ENCODE measurements around the gene HS3ST2. TPM values are rescaled to one million over a fixed set of nuclear protein-coding genes. Genes with fewer than 3 reads are reported as not detected.

The HS3ST2 gene
- total RNA-seq, 1 donor from 2014 or later, result 0.26 TPM

DNA sequence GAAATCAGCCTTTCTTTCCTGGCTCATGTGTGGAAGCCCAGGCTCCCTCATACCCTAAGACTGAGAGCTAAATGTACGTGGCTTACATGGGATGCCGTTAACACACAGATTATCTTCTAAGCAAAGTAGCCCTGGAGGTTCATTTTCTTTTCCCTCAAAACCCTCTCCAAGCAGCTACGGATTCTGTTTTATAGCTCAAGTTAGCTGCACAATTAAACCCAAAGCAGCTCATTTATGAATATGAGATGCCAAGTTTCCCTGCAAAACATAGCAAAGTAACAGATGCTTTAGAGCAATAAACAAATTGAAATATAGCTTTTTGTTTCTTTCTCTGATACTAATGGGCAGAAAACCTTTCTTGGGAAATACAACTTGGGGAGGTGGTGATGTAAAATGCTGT lies 72.0 kb downstream of the HS3ST2 start:
- Histone ChIP-seq H3K36me3 (ENCODE audit: control insufficient read depth, insufficient read depth, low read length) (no peaks in the 10 kb centered on the region), H3K4me3 (ENCODE audit: low read depth, low read length) (no peak overlapping the region), H3K27me3 (ENCODE audit: control insufficient read depth, insufficient read depth, low read length) (no peaks in the 10 kb centered on the region)
- TF ChIP-seq, protein P1, sequence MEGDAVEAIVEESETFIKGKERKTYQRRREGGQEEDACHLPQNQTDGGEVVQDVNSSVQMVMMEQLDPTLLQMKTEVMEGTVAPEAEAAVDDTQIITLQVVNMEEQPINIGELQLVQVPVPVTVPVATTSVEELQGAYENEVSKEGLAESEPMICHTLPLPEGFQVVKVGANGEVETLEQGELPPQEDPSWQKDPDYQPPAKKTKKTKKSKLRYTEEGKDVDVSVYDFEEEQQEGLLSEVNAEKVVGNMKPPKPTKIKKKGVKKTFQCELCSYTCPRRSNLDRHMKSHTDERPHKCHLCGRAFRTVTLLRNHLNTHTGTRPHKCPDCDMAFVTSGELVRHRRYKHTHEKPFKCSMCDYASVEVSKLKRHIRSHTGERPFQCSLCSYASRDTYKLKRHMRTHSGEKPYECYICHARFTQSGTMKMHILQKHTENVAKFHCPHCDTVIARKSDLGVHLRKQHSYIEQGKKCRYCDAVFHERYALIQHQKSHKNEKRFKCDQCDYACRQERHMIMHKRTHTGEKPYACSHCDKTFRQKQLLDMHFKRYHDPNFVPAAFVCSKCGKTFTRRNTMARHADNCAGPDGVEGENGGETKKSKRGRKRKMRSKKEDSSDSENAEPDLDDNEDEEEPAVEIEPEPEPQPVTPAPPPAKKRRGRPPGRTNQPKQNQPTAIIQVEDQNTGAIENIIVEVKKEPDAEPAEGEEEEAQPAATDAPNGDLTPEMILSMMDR (IDR thresholded peaks at IDR 0.05; ENCODE audit: insufficient read depth, low read length, severe bottlenecking), result no peak
- FAIRE-seq, result no peak
- DNase-seq (ENCODE audit: low read depth), result no peak

DNA sequence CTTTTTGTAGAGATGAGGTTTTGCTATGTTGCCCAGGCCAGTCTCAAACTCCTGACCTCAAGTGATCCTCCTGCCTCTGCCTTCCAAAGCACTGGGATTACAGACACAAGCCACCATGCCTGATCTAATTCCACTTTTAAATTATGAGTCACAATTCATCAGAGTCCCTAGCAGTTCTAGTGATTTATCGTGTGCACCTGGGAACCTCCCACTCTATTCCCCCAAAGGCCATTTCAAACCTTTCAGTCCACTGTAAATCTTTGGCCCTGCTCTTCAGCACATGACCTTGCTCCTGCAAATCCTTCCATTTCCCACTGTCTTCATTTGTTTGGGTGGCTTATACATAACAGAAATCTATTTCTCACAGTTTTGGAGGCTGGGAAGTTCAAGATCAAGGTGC lies 73.0 kb downstream of the HS3ST2 start:
- no peak overlapping the region for H3K4me3 ChIP-seq (ENCODE audit: low read depth, low read length)
- no peaks in the 10 kb centered on the region for H3K27me3 ChIP-seq (ENCODE audit: control insufficient read depth, insufficient read depth, low read length)
- no peaks in the 10 kb centered on the region for H3K36me3 ChIP-seq (ENCODE audit: control insufficient read depth, insufficient read depth, low read length)
- TF ChIP-seq, protein P1 (IDR thresholded peaks at IDR 0.05; ENCODE audit: insufficient read depth, low read length, severe bottlenecking), result no peak
- DNase-seq (ENCODE audit: low read depth) (peak; percentile 14), FAIRE-seq (no peak)

DNA sequence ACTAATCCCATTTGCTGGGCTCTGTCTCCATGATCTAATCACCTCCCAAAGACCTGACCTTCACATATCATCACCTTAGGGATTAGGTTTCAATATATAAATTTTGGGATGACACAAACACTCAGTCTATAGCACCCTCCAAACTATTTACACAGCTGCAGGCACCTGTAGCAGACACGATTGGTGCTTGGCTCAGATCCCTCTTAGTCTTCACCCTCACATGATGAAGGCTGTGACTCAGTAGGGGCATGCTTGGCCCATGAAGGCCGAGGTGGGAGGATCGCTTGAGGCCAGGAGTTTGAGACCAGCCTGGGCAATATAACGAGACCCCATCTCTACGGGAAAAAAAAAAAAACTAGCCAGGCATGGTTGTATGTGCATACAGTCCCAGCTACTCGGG lies 73.5 kb downstream of the HS3ST2 start:
- H3K27me3 ChIP-seq (ENCODE audit: control insufficient read depth, insufficient read depth, low read length), result no peaks in the 10 kb centered on the region
- no peaks in the 10 kb centered on the region for H3K36me3 ChIP-seq (ENCODE audit: control insufficient read depth, insufficient read depth, low read length)
- no peak for FAIRE-seq
- H3K4me3 ChIP-seq (ENCODE audit: low read depth, low read length), result no peak overlapping the region
- TF ChIP-seq, protein P1 (IDR thresholded peaks at IDR 0.05; ENCODE audit: insufficient read depth, low read length, severe bottlenecking), result no peak
- DNase-seq (ENCODE audit: low read depth), result no peak

DNA sequence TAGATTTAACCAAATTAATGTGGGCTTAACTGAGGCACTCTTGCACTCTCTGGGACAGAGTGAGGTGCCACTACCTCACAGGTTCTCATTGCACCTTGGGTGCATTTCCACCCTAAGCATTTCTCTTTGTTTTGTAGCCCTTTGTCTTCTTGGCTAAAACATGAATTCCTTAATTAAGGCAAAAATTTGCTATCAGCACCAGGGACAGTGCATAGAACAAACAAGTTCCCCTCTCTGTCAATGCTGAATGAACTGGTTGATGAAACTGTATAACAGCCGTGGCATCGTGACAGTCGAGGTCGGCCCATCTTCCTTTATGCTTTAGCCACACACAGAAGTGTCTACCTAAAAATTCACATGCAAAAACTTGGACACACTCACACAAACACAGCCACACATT lies 74.8 kb downstream of the HS3ST2 start:
- TF ChIP-seq, protein P1 (IDR thresholded peaks at IDR 0.05; ENCODE audit: insufficient read depth, low read length, severe bottlenecking), result no peak
- Histone ChIP-seq H3K36me3 (ENCODE audit: control insufficient read depth, insufficient read depth, low read length) (no peaks in the 10 kb centered on the region), H3K27me3 (ENCODE audit: control insufficient read depth, insufficient read depth, low read length) (no peaks in the 10 kb centered on the region), H3K4me3 (ENCODE audit: low read depth, low read length) (no peak overlapping the region)
- FAIRE-seq (no peak), DNase-seq (ENCODE audit: low read depth) (no peak)

DNA sequence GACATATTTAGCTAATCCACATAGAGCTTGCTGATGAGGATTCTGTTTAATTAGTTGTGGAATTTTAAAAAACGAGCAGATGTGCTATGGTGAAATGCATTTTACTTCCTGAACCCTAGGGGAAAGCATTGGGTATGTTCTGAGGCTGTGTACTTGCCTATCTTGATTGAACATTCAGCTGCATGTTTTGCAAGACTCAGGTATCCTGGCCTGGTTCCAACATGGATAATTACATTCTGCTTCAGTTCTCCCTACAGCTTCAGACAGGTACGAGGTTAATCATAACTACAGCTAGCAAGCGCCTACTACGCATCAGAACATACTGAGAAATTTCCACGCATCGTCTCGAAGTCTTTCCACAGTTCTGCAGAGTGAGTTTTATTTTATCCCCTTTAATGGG lies 77.0 kb downstream of the HS3ST2 start:
- no peak for FAIRE-seq
- H3K27me3 ChIP-seq (ENCODE audit: control insufficient read depth, insufficient read depth, low read length), result no peaks in the 10 kb centered on the region

DNA sequence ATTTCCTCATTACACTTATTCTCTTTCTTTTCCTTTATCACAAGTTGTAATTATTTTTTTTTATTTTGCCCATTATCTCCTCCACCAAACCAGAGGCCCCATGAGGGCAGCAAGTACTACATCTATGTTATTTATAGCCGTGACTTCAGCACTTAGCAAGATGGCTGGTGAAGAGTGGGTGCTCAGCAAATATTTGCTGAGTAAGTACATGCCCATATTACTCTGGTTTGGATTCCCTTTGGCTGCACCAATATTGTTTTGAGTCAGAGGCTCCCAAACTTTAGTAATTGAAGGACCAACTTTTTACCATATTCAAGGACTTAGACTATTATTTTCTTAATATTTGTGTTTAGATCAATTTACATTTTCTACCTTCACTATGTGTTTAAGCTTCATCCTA lies 83.2 kb downstream of the HS3ST2 start:
- FAIRE-seq (no peak), DNase-seq (ENCODE audit: low read depth) (no peak)
- TF ChIP-seq, protein P1 (IDR thresholded peaks at IDR 0.05; ENCODE audit: insufficient read depth, low read length, severe bottlenecking), result no peak
- no peaks in the 10 kb centered on the region for H3K36me3 ChIP-seq (ENCODE audit: control insufficient read depth, insufficient read depth, low read length)
- no peaks in the 10 kb centered on the region for H3K27me3 ChIP-seq (ENCODE audit: control insufficient read depth, insufficient read depth, low read length)
- no peak overlapping the region for H3K4me3 ChIP-seq (ENCODE audit: low read depth, low read length)

More for the DNA sequence above, 77.0 kb downstream of the HS3ST2 start:
- peak; percentile 31 for DNase-seq (ENCODE audit: low read depth)
- Histone ChIP-seq H3K36me3 (ENCODE audit: control insufficient read depth, insufficient read depth, low read length) (no peaks in the 10 kb centered on the region), H3K4me3 (ENCODE audit: low read depth, low read length) (no peak overlapping the region)
- TF ChIP-seq, protein P1 (IDR thresholded peaks at IDR 0.05; ENCODE audit: insufficient read depth, low read length, severe bottlenecking), result no peak
